HL-60 (cell line): ENCODE data around the gene TNPO3.

ENCODE experiments used
- DNase-seq, 2 experiments: peaks; one replicate each; pipeline ENCODE4 v3.0.0-alpha.2; 2010 to 2020; ENCODE audit warnings: low read depth in 1 of 2, low spot score in 1 of 2
- H3K27ac ChIP-seq: fragments of 250-450 bp; sonication (Bioruptor Pico); replicated peaks from 2 replicates; pipeline ENCODE4 v1.5.1; 2020; ENCODE audit warnings: mild to moderate bottlenecking, moderate library complexity
- H3K27me3 ChIP-seq: fragments of 250-450 bp; sonication (Bioruptor Pico); 2 replicates; pipeline ENCODE4 v1.5.1; 2021; ENCODE audit warnings: mild to moderate bottlenecking, moderate library complexity; ENCODE audit not compliant: insufficient read depth, poor library complexity, severe bottlenecking
- H3K4me3 ChIP-seq: replicated peaks from 2 replicates; pipeline ENCODE4 v1.5.1; 2011; ENCODE audit warnings: mild to moderate bottlenecking, control low read depth, low read length; ENCODE audit not compliant: insufficient read depth
- GABPA ChIP-seq: IDR thresholded peaks from 2 replicates; pipeline ENCODE4 v1.6.1; 2012; ENCODE audit warnings: low read depth
- POLR2AphosphoS5 ChIP-seq: IDR thresholded peaks from 2 replicates; pipeline ENCODE4 v1.6.1; 2012; ENCODE audit warnings: low read depth
- REST ChIP-seq: IDR thresholded peaks from 2 replicates; pipeline ENCODE4 v1.6.1; 2012; ENCODE audit warnings: low read depth; ENCODE audit not compliant: insufficient replicate concordance
- SPI1 ChIP-seq: IDR thresholded peaks from 2 replicates; pipeline ENCODE4 v1.6.1; 2012; ENCODE audit warnings: low read depth, mild to moderate bottlenecking, borderline replicate concordance
- TF ChIP-seq, protein P1 (sequence below): IDR thresholded peaks from one replicate; pipeline ENCODE4 v1.5.1; 2011; ENCODE audit warnings: low read length, control low read depth, inconsistent platforms; ENCODE audit not compliant: insufficient read depth

Gene TNPO3

GRCh38 chr7:128924707-128925588, 130.0 kb downstream of the TNPO3 start:
- TF ChIP-seq SPI1 (peak; percentile 58; the same call in 1 of the 2 replicates), POLR2AphosphoS5 (no peak)
- DNase-seq: no peak
- H3K27me3 ChIP-seq: peaks cover 10% of the 10 kb centered on the region
- no peak overlapping the region for H3K27ac ChIP-seq
- H3K4me3 ChIP-seq: no peak overlapping the region

- H3K27me3 ChIP-seq: peaks cover 15% of the 10 kb centered on the region
- H3K27ac ChIP-seq: no peak overlapping the region
- no peak overlapping the region for H3K4me3 ChIP-seq
- TF ChIP-seq REST: peak; percentile 78
- TF ChIP-seq, protein P1, sequence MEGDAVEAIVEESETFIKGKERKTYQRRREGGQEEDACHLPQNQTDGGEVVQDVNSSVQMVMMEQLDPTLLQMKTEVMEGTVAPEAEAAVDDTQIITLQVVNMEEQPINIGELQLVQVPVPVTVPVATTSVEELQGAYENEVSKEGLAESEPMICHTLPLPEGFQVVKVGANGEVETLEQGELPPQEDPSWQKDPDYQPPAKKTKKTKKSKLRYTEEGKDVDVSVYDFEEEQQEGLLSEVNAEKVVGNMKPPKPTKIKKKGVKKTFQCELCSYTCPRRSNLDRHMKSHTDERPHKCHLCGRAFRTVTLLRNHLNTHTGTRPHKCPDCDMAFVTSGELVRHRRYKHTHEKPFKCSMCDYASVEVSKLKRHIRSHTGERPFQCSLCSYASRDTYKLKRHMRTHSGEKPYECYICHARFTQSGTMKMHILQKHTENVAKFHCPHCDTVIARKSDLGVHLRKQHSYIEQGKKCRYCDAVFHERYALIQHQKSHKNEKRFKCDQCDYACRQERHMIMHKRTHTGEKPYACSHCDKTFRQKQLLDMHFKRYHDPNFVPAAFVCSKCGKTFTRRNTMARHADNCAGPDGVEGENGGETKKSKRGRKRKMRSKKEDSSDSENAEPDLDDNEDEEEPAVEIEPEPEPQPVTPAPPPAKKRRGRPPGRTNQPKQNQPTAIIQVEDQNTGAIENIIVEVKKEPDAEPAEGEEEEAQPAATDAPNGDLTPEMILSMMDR: no peak
- no peak for TF ChIP-seq POLR2AphosphoS5
- no peak for DNase-seq
These were observed 131.5 kb downstream of the TNPO3 start for GRCh38 chr7:128923411-128923800.

- Histone ChIP-seq H3K27me3 (peaks cover 15% of the 10 kb centered on the region), H3K4me3 (no peak overlapping the region), H3K27ac (no peak overlapping the region)
- TF ChIP-seq REST (no peak), SPI1 (no peak), GABPA (no peak)
- no peak for DNase-seq
These were observed 132.2 kb downstream of the TNPO3 start for GRCh38 chr7:128922496-128923410.

GRCh38 chr7:128921866-128922440, 133.0 kb downstream of the TNPO3 start:
- H3K27me3 ChIP-seq: peaks cover 15% of the 10 kb centered on the region
- DNase-seq: no peak
- H3K27ac ChIP-seq: no peak overlapping the region
- TF ChIP-seq GABPA: no peak
- TF ChIP-seq, protein P1: no peak
- TF ChIP-seq POLR2AphosphoS5: no peak
- TF ChIP-seq REST: no peak
- no peak for TF ChIP-seq SPI1
- H3K4me3 ChIP-seq: no peak overlapping the region
